Heart left ventricle (tissue), 16 donors: ENCODE measurements around the gene NFATC2. TPM values are rescaled to one million over a fixed set of nuclear protein-coding genes. Genes with fewer than 3 reads are reported as not detected.

Source experiments
- ATAC-seq, 4 donors: fragments of 200-7000 bp; cut with Tn5 transposase; one replicate each; pipeline ENCODE4 v1.9.1; 2020 to 2022; ENCODE audit warnings: moderate library complexity in 4 of 4, mild to moderate bottlenecking in 3 of 4, moderate number of reproducible peaks in 1 of 4
- DNase-seq, 5 donors: peaks; one replicate each; pipeline ENCODE4 v3.0.0-alpha.2; 2020
- H3K27ac ChIP-seq, 12 donors: fragments of 200-600 bp; sonication (generic) in 4 of 12; one replicate each; pipeline versions ENCODE4 v1.5.0 to v1.8.0; 2016 to 2022; ENCODE audit warnings: mild to moderate bottlenecking in 2 of 12
- H3K27me3 ChIP-seq, 9 donors: fragments of 200-600 bp; sonication (generic) in 2 of 9; one replicate each; pipeline versions ENCODE4 v1.5.1 to v1.8.0; 2016 to 2022; ENCODE audit warnings: mild to moderate bottlenecking in 3 of 9
- H3K36me3 ChIP-seq, 9 donors: fragments of 200-600 bp; sonication (generic) in 2 of 9; one replicate each; pipeline versions ENCODE4 v1.5.0 to v1.8.0; 2018 to 2022; ENCODE audit warnings: mild to moderate bottlenecking in 2 of 9
- H3K4me1 ChIP-seq, 12 donors: fragments of 200-600 bp; sonication (generic) in 4 of 12; one replicate each; pipeline versions ENCODE4 v1.5.0 to v1.8.0; 2016 to 2022; ENCODE audit warnings: mild to moderate bottlenecking in 3 of 12
- H3K4me3 ChIP-seq, 12 donors: fragments of 200-600 bp; sonication (generic) in 4 of 12; one replicate each; pipeline versions ENCODE4 v1.5.0 to v1.8.0; 2017 to 2022; ENCODE audit warnings: mild to moderate bottlenecking in 9 of 12, moderate library complexity in 4 of 12
- H3K9me3 ChIP-seq, 12 donors: fragments of 200-600 bp; sonication (generic) in 4 of 12; one replicate each; pipeline versions ENCODE4 v1.5.0 to v1.8.0; 2016 to 2022; ENCODE audit warnings: mild to moderate bottlenecking in 1 of 12
- CTCF ChIP-seq, 12 donors: fragments of 200-600 bp; sonication (generic) in 4 of 12; IDR thresholded peaks; one replicate each; pipeline versions ENCODE4 v1.5.0 to v1.8.0; 2018 to 2022; ENCODE audit warnings: antibody characterized with exemption in 12 of 12, mild to moderate bottlenecking in 5 of 12
- POLR2A ChIP-seq, 2 donors: fragments of 450-650 bp; IDR thresholded peaks; one replicate each; pipeline ENCODE4 v1.6.1; 2017; ENCODE audit warnings: antibody characterized with exemption in 2 of 2, mild to moderate bottlenecking in 2 of 2, moderate library complexity in 2 of 2
- WGBS, 4 donors: extraction: QIAGEN DNeasy Blood & Tissue Kit in 2 of 4; methylation state at CpG; one replicate each; pipeline versions ENCODE4 v1.1.5 to v1.1.7; 2013 to 2018; 5-methylcytosine and 5-hydroxymethylcytosine counted together
- intact Hi-C, 10 donors: fragments of 100-400 bp; cut with DNase I; formaldehyde crosslinking; loops; one replicate each; pipeline versions ENCODE4 v1.11.1 to v1.14.2; 2022
- polyA plus RNA-seq, 2 donors: library from polyadenylated mRNA; stranded (reverse); fragments of 200-250 nt; gene quantifications; one replicate each; pipeline ENCODE4 v1.2.3, GENCODE V29; 2013
- total RNA-seq, 9 donors: library from RNA; depleted of rRNA in 2 of 9; stranded (reverse); fragments of >200 nt in 2 of 9; fragmentation: NEBNext Ultra II Directional in 3 of 9; extraction: Animal tissue kit (Norgen Biotek cat#: 25700) in 3 of 9; gene quantifications; one replicate each; pipeline versions ENCODE4 v1.1.0 to v1.2.4, GENCODE V29; 2016 to 2023
- donor health status: ischemic (EF 13 %, LVEDD 7.1; RV severe dilation, severe dysfunction).
- donor health status: healthy with polysubstance abuse.
- donor health status: DM: no; HTN: yes; CAD: no.
- donor health status: DM: no; HTN: no; CAD: no.
- donor health status: ischemic (EF 25% LVEDD 6.9; RV normal size, moderate dysfunction).
- donor health status: ischemic (EF 25% LVEDD 5.7; RV mildly dilated, moderate dysfunction).
- donor health status: healthy.
- donor health status: DM: yes; HTN: yes; CAD: no.
- donor health status: ischemic (EF 35%, LVEDD 5.7; RV mildly dilated, moderate dysfunction).
- donor health status: nonischemic (EF 11% LVEDD 7.7; RV severe dilation, severe dysfunction).
- donor health status: DM: yes; HTN: yes; CAD: no.
- donor health status: PGD.
- donor health status: ischemic (EF 29% LVEDD 5.4; RV normal size, mild dysfunction).
- donor health status: nonischemic (EF 23%, LVEDD 6.1; RV moderate dilation, normal function).

Gene NFATC2
- total and polyA plus RNA-seq, 11 donors: 0.76 to 7.6 (median 3.2) TPM

- H3K27ac ChIP-seq: peak overlapping the region in 1 of 12 donors; percentile 38
- ATAC-seq (no peak), DNase-seq (no peak)
- no peaks in the 10 kb centered on the region for H3K9me3 ChIP-seq
- H3K4me3 ChIP-seq: no peak overlapping the region
- intact Hi-C loops: loop anchor here in 4 of 10 donors (10.0 kb wide), 2 partner anchors 111 to 121 kb away; no protein-coding TSS in a partner anchor
- peaks cover 4 to 53% (median 35%) of the 10 kb centered on the region in 12 donors for H3K4me1 ChIP-seq
- peaks cover 0 to 29% (median 0%) of the 10 kb centered on the region in 9 donors for H3K27me3 ChIP-seq
- 40 to 51% (median 43%) methylated on average over 12 to 14 of the region's 14 CpGs for WGBS, 4 donors
- TF ChIP-seq POLR2A (IDR thresholded peaks at IDR 0.05): no peak
- TF ChIP-seq CTCF (IDR thresholded peaks at IDR 0.05): no peak
- H3K36me3 ChIP-seq: no peaks in the 10 kb centered on the region
Observed at GRCh38 chr20:51565298-51566144, 23.0 kb upstream of the NFATC2 start.

- 28 to 44% (median 39%) methylated on average over 13 to 15 of the region's 15 CpGs for WGBS, 4 donors
- no peaks in the 10 kb centered on the region for H3K9me3 ChIP-seq
- TF ChIP-seq POLR2A (IDR thresholded peaks at IDR 0.05): no peak
- TF ChIP-seq CTCF (IDR thresholded peaks at IDR 0.05): peak in 2 of 12 donors; percentile 9 to 15
- intact Hi-C loops: loop anchor here in 6 of 10 donors (2.0 to 10.0 kb wide), 6 partner anchors 21 to 176 kb away; partner anchors contain the start of gene NFATC2 (in 1 of the 6)
- peaks cover 4 to 54% (median 39%) of the 10 kb centered on the region in 12 donors for H3K4me1 ChIP-seq
- peak; percentile 45 to 60 (median 54) for ATAC-seq
- DNase-seq: peak; percentile 58 to 80 (median 72)
- peaks cover 0 to 43% (median 0%) of the 10 kb centered on the region in 9 donors for H3K27me3 ChIP-seq
- peak overlapping the region in 9 of 12 donors; percentile 32 to 66 (median 58) for H3K4me3 ChIP-seq
- no peaks in the 10 kb centered on the region for H3K36me3 ChIP-seq
- H3K27ac ChIP-seq: peak overlapping the region in 11 of 12 donors; percentile 47 to 90 (median 85)
Observed at GRCh38 chr20:51563486-51564332, 21.2 kb upstream of the NFATC2 start.

GRCh38 chr20:51563174-51563485 lies 20.6 kb upstream of the NFATC2 start:
- Histone ChIP-seq H3K4me1 (peaks cover 4 to 54% (median 39%) of the 10 kb centered on the region in 12 donors), H3K27me3 (peaks cover 0 to 43% (median 0%) of the 10 kb centered on the region in 9 donors), H3K4me3 (peak overlapping the region; percentile 7 to 66 (median 56)), H3K36me3 (no peaks in the 10 kb centered on the region), H3K9me3 (no peaks in the 10 kb centered on the region), H3K27ac (peak overlapping the region; percentile 13 to 90 (median 82))
- intact Hi-C loops: loop anchor here in 6 of 10 donors (2.0 to 10.0 kb wide), 6 partner anchors 20 to 176 kb away; partner anchors contain the start of gene NFATC2 (in 1 of the 6)
- no peak for DNase-seq
- peak in 2 of 4 donors; percentile 1 to 3 for ATAC-seq
- no peak for TF ChIP-seq CTCF (IDR thresholded peaks at IDR 0.05)
- TF ChIP-seq POLR2A (IDR thresholded peaks at IDR 0.05): no peak
- WGBS, 4 donors: 2 to 6% (median 4%) methylated on average over 9 of the region's 9 CpGs
